H9 (cell line): ENCODE results near the gene ECEL1. TPM values are rescaled to one million over a fixed set of nuclear protein-coding genes. Genes with fewer than 3 reads are reported as not detected.

Experiments
- DNase-seq: peaks from one replicate; pipeline ENCODE4 v3.0.0-alpha.2; 2017
- H2AFZ ChIP-seq: one replicate; pipeline ENCODE4 v1.6.1; 2013; ENCODE audit warnings: mild to moderate bottlenecking, low read length, control low read depth, moderate library complexity
- H2AK5ac ChIP-seq: 2 replicates; pipeline ENCODE4 v1.6.1; 2013; ENCODE audit warnings: low read length, control low read depth, mixed read lengths; ENCODE audit not compliant: insufficient read length
- H2BK120ac ChIP-seq: one replicate; pipeline ENCODE4 v1.6.1; 2013; ENCODE audit warnings: low read depth, mild to moderate bottlenecking, low read length, control low read depth, inconsistent platforms; ENCODE audit not compliant: poor library complexity, severe bottlenecking
- H2BK12ac ChIP-seq: 2 replicates; pipeline ENCODE4 v1.6.1; 2013; ENCODE audit warnings: low read length, control low read depth, mixed read lengths, low read depth; ENCODE audit not compliant: insufficient read length
- H2BK15ac ChIP-seq: 2 replicates; pipeline ENCODE4 v1.6.1; 2013; ENCODE audit warnings: low read depth, low read length, control low read depth
- H2BK20ac ChIP-seq: one replicate; pipeline ENCODE4 v1.6.1; 2013; ENCODE audit warnings: low read depth, mild to moderate bottlenecking, low read length, control low read depth, inconsistent platforms; ENCODE audit not compliant: poor library complexity, severe bottlenecking
- H2BK5ac ChIP-seq: 2 replicates; pipeline ENCODE4 v1.6.1; 2013; ENCODE audit warnings: low read length, control low read depth, mixed read lengths; ENCODE audit not compliant: insufficient read length
- H3K14ac ChIP-seq: 2 replicates; pipeline ENCODE4 v1.6.1; 2013; ENCODE audit warnings: low read length, control low read depth; ENCODE audit not compliant: insufficient read depth
- H3K18ac ChIP-seq: 2 replicates; pipeline ENCODE4 v1.6.1; 2013; ENCODE audit warnings: low read depth, mild to moderate bottlenecking, mixed read lengths, low read length, control low read depth; ENCODE audit not compliant: insufficient read length
- H3K23ac ChIP-seq: 2 replicates; pipeline ENCODE4 v1.6.1; 2013; ENCODE audit warnings: low read length, control low read depth, mixed read lengths, low read depth; ENCODE audit not compliant: insufficient read length
- H3K23me2 ChIP-seq: 2 replicates; pipeline ENCODE4 v1.6.1; 2013; ENCODE audit warnings: low read depth, mild to moderate bottlenecking, mixed read lengths, low read length, control low read depth; ENCODE audit not compliant: insufficient read length, poor library complexity, severe bottlenecking
- H3K27ac ChIP-seq: 2 replicates; pipeline ENCODE4 v1.5.1; 2013; ENCODE audit warnings: low read length, control low read depth, mixed read lengths, low read depth; ENCODE audit not compliant: insufficient read length
- H3K27me3 ChIP-seq: 2 replicates; pipeline ENCODE4 v1.6.1; 2013; ENCODE audit warnings: low read length, control low read depth, inconsistent platforms; ENCODE audit not compliant: insufficient read depth
- H3K4ac ChIP-seq: 2 replicates; pipeline ENCODE4 v1.6.1; 2013; ENCODE audit warnings: low read depth, mild to moderate bottlenecking, control low read depth, inconsistent platforms, low read length, moderate library complexity
- H3K4me1 ChIP-seq: 2 replicates; pipeline ENCODE4 v1.6.1; 2013; ENCODE audit warnings: low read length, control low read depth, inconsistent platforms; ENCODE audit not compliant: insufficient read depth
- H3K4me2 ChIP-seq: 2 replicates; pipeline ENCODE4 v1.6.1; 2013; ENCODE audit warnings: low read length, control low read depth, mixed read lengths; ENCODE audit not compliant: insufficient read length, insufficient read depth
- H3K56ac ChIP-seq: 2 replicates; pipeline ENCODE4 v1.6.1; 2013; ENCODE audit warnings: low read depth, mild to moderate bottlenecking, mixed read lengths, low read length, control low read depth; ENCODE audit not compliant: insufficient read length
- H3K79me1 ChIP-seq: 2 replicates; pipeline ENCODE4 v1.6.1; 2013; ENCODE audit warnings: low read depth, mild to moderate bottlenecking, moderate library complexity, low read length, control low read depth, inconsistent platforms; ENCODE audit not compliant: insufficient read depth, poor library complexity, severe bottlenecking
- H3K79me2 ChIP-seq: 2 replicates; pipeline ENCODE4 v1.6.1; 2013; ENCODE audit warnings: low read length, control low read depth, inconsistent platforms; ENCODE audit not compliant: insufficient read depth
- H3K9ac ChIP-seq: 2 replicates; pipeline ENCODE4 v1.6.1; 2013; ENCODE audit warnings: low read length, control low read depth, mixed read lengths; ENCODE audit not compliant: insufficient read length; ENCODE audit errors: extremely low read depth
- H3K9me3 ChIP-seq: one replicate; pipeline ENCODE4 v1.6.1; 2013; ENCODE audit warnings: low read depth, low read length, inconsistent platforms; ENCODE audit not compliant: control insufficient read depth
- H3T11ph ChIP-seq: one replicate; pipeline ENCODE4 v1.6.1; 2013; ENCODE audit warnings: mild to moderate bottlenecking, low read length, control low read depth, inconsistent platforms
- H4K20me1 ChIP-seq: one replicate; pipeline ENCODE4 v1.6.1; 2013; ENCODE audit not compliant: control insufficient read depth, insufficient read length, insufficient read depth
- H4K5ac ChIP-seq: 2 replicates; pipeline ENCODE4 v1.6.1; 2013; ENCODE audit warnings: low read depth, mild to moderate bottlenecking, mixed read lengths, low read length, control low read depth; ENCODE audit not compliant: insufficient read length
- H4K8ac ChIP-seq: replicated peaks from 2 replicates; pipeline ENCODE4 v1.6.1; 2013; ENCODE audit warnings: low read length, control low read depth, mixed read lengths, low read depth; ENCODE audit not compliant: insufficient read length
- H4K91ac ChIP-seq: 2 replicates; pipeline ENCODE4 v1.6.1; 2013; ENCODE audit warnings: low read depth, mild to moderate bottlenecking, moderate library complexity, mixed read lengths, low read length, control low read depth; ENCODE audit not compliant: insufficient read length
- H3K27ac Mint-ChIP-seq, 3 experiments: 2 replicates in 2 of 3; 3 replicates in 1 of 3; pipeline ENCODE4 v1.8.0; 2020 to 2021; ENCODE audit warnings: mixed read lengths in 3 of 3, mild to moderate bottlenecking in 1 of 3, moderate library complexity in 1 of 3
- H3K27me3 Mint-ChIP-seq: 2 replicates; pipeline ENCODE4 v1.8.0; 2021; ENCODE audit warnings: low read depth, mild to moderate bottlenecking, moderate library complexity, mixed read lengths
- H3K36me3 Mint-ChIP-seq, 3 experiments: 2 replicates in 2 of 3; 3 replicates in 1 of 3; pipeline ENCODE4 v1.8.0; 2020 to 2021; ENCODE audit warnings: low read depth in 3 of 3, mixed read lengths in 3 of 3; ENCODE audit not compliant: insufficient read depth in 1 of 3
- H3K4me1 Mint-ChIP-seq, 2 experiments: 2 replicates each; pipeline ENCODE4 v1.8.0; 2020; ENCODE audit warnings: mixed read lengths in 2 of 2
- H3K4me3 Mint-ChIP-seq, 2 experiments: 2 replicates in 1 of 2; 3 replicates in 1 of 2; pipeline ENCODE4 v1.8.0; 2020 to 2021; ENCODE audit warnings: mild to moderate bottlenecking in 2 of 2, mixed read lengths in 2 of 2, moderate library complexity in 1 of 2
- H3K9me3 Mint-ChIP-seq, 2 experiments: 2 replicates in 1 of 2; 3 replicates in 1 of 2; pipeline ENCODE4 v1.8.0; 2020; ENCODE audit warnings: mild to moderate bottlenecking in 2 of 2, mixed read lengths in 2 of 2, moderate library complexity in 1 of 2
- CTCF ChIP-seq: fragments of 200-600 bp; sonication (generic); conservative IDR thresholded peaks from 3 replicates; pipeline ENCODE4 v1.8.0; 2021; ENCODE audit warnings: antibody characterized with exemption, mild to moderate bottlenecking
- WGBS: extraction: QIAGEN DNeasy Blood & Tissue Kit; methylation state at CpG from one replicate; pipeline ENCODE4 v1.1.7; 2013; ENCODE audit warnings: missing lambda C conversion rate, low lambda C conversion rate, mixed read lengths; ENCODE audit not compliant: insufficient read length; ENCODE audit errors: extremely low coverage; 5-methylcytosine and 5-hydroxymethylcytosine counted together
- total RNA-seq: library from RNA; stranded (reverse); gene quantifications from 2 replicates; pipeline ENCODE4 v1.2.1, GENCODE V29; 2021

The ECEL1 gene
- total RNA-seq, 1 experiment from 2014 or later: 8.4 TPM

GRCh38 chr2:232532419-232532818, 44.8 kb upstream of the ECEL1 start:
- Histone ChIP-seq H3K18ac (no peak overlapping the region), H3K23me2 (no peaks in the 10 kb centered on the region), H3K79me2 (no peaks in the 10 kb centered on the region), H3K4me2 (no peak overlapping the region), H3K9me3 (no peaks in the 10 kb centered on the region), H3K9ac (no peak overlapping the region), H2BK12ac (no peak overlapping the region), H2BK5ac (no peak overlapping the region), H2BK120ac (no peak overlapping the region), H2BK20ac (no peak overlapping the region), H2BK15ac (no peak overlapping the region), H3K4ac (no peak overlapping the region), H4K20me1 (no peaks in the 10 kb centered on the region), H2AFZ (no peak overlapping the region), H3K4me1 (no peaks in the 10 kb centered on the region), H4K8ac (no peak overlapping the region), H3K23ac (no peak overlapping the region), H2AK5ac (no peak overlapping the region), H4K91ac (no peak overlapping the region), H3K56ac (no peak overlapping the region), H4K5ac (no peak overlapping the region), H3K14ac (no peak overlapping the region), H3T11ph (no peak overlapping the region), H3K27ac (no peak overlapping the region), H3K27me3 (no peaks in the 10 kb centered on the region), H3K79me1 (no peaks in the 10 kb centered on the region)
- DNase-seq: no peak
- peaks cover 4 to 8% of the 10 kb centered on the region in 2 experiments; a peak in 4 of 5 replicates for H3K9me3 Mint-ChIP-seq
- H3K36me3 Mint-ChIP-seq: peaks cover 0 to 3% (median 0%) of the 10 kb centered on the region in 3 experiments; a peak in 1 of 7 replicates
- peaks cover 13 to 23% of the 10 kb centered on the region in 2 experiments for H3K4me1 Mint-ChIP-seq
- no peak overlapping the region for H3K27ac Mint-ChIP-seq
- no peak overlapping the region for H3K4me3 Mint-ChIP-seq
- no CpG with 5 or more reads among the region's 9 CpGs for WGBS
- H3K27me3 Mint-ChIP-seq: peaks cover 36% of the 10 kb centered on the region
- no peak for TF ChIP-seq CTCF
